ENCODE data around the gene NELFA.
"Not testable (repeated sequence)": the region's sequence is repeated elsewhere in the genome, so short reads cannot be mapped to it uniquely, and the experiment has no call there.

Gene NELFA

GRCh38 chr4:1993718-1994516 is 14.9 kb downstream of the NELFA start:
- DNase-seq = not testable (repeated sequence)

- no peak for DNase-seq
Measured at GRCh38 chr4:1993169-1993516, 15.6 kb downstream of the NELFA start.

GRCh38 chr4:1992468-1993168 is 16.2 kb downstream of the NELFA start:
- DNase-seq = no peak

DNA sequence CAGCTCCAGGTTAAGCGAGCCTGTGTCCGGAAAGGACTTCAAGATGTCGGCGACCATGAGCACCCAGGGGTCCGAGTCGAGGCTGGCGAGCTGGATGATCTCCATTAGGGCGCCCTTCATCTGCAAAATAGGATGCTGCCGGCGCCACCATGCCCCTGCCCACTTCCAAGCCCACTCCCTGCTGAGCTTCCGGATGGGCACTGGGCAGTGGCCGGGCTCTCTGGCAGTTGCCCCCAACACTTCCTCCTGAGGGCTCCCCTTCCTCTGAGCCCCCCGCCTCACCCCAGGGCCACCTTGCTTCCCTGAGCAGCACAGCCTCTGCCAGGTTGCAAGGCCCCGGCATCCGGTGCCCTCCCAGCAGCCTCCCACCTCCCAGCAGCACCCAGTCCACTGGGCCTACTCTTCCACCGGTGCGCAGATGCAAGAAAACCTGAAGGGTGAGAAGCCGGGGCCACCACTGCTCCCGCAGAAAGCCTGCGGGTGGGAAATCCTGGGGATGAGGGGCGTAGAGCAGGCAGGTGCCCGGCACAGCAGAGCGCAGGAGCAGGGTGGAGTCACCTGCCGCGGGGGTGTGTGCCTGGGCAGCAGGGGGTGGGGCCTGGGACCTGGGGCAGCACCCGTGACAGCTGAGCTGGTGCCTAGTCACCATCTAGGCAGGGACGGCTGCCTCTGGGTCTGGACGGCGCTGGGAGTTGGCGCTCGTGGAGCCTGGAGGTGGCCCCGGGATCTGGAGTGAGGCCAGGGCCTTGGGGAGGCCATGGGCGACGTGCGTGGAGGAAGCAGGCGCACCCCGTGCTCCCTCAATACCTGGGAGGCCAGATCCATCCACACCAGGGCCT is 17.0 kb downstream of the NELFA start:
- no peak for DNase-seq

DNA sequence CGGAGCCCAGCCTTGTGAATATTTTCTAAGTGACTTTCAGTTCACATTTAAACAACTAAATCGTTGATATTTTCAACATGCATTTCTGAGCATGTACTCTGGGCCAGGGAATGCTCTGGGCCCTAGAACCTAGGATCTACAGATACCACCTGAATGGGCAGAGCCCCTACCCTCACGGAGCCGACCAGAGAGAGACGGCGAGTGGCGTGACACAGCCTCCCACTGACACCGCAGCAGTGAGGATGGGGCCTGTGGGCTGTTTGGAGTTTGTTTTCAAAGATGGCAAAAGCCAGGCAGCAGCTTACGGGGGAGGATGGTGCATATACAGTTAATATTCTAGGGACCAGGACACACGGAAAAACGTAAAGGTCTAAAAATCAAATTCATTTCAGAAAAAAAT is 17.7 kb downstream of the NELFA start:
- no peak for DNase-seq

DNA sequence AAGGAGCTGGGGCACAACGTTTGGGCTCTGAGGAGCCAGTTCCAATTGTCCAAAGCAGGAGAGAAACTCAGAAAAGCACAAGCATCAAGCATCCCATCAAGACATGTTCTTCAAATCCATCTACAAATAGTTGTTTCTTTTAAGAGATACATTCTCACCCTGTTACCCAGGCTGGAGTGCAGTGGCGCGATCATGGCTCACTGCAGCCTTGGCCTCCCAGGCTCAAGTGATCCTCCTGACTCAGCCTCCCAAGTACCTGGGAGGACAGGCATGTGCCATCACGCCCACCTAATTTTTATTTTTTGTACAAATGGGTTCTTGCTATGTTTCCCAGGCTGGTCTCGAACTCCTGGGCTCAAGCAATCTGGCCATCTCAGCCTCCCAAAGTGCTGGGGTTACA is 18.1 kb downstream of the NELFA start:
- DNase-seq = no peak

DNA sequence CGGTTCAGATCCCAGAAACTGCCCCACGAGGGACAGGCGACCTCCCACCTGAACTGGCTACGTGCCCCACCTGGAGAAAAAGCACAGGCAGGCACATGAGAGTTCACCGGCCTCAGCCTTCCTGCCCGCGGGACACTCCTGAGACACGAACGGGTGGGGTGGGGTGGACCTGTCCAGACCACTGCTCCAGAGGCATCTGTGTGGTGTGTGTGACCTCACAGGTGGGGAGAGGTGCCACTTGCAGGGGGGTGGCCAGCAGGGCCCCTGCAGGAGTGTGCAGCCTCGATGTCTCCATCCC is 18.5 kb downstream of the NELFA start:
- no peak for DNase-seq

DNA sequence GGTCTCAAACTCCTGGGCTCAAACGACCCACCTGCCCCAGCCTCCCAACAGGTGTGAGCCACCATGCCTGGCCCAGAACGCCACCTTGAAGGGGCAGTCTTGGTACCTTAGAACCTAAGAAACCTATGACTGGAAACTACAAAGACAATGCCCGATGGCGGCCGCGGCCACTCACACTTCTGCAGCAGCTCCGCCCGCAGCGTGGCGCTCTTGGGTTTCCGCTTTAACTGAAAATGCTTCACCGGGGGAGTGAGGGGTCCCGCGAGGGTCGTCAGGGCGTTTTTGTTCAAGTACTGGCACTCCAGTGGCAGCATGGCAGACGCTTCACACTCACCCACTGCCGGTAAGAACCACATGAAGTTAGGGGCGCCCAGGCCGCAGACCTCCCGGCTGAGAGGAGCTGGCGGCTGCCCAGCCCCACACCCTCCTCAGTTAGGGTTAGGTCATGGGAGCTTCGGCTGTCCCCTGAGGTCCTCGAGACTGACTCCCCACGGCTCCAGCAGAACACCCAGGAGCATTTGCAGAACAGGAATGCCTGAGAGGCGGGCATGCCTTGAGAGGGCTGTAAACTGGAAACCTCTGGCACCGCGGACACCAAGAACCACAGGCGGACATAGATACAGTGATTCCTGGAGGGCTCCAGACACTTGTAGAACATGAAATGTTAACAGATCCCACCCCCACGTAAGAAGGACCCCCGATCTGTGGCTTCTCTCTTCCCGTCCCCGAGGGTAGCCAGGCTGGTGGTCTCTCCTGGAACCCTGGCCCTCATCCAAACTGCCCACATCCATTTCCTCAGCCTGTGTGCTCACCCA is 19.0 kb downstream of the NELFA start:
- no peak for DNase-seq

DNA sequence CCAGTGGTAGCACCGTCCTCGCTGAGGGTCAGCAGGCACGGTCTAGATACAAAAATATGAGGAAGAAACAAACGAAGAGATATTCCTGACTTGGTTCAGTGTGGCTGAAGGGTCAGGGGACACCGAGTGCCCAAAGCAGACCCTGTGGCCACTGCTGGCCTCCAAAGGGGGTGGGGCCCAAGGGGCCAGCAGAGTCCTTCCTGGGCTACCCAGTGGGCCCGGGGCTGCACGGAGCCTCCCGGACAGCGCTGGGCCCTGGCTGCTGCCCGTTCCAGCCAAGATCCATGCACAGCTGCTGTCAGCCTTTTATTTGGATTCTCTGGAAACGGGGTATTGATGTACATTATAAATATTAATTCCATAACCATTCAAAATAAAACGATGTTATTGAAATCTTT is 20.4 kb downstream of the NELFA start:
- no peak for DNase-seq

GRCh38 chr4:1987721-1988326 is 20.9 kb downstream of the NELFA start:
- DNase-seq = no peak

DNA sequence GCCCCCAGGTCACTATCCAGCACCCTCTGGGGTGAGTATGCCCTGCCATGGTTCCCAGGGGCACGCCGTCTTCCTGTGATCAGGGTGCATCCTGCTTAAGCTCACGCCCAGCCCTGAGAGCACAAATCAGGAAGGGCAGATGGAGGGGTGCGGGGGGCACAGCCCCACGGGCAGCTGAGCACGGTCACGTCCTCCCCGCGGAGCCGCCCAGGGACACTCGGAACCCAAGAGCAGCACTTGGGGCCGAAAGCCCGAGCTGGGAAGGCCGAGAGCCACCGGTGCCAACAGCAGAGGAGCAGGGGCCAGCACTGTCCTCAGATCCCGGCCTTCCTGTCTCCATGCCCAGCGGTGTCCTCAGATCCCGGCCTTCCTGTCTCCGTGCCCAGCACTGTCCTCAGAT is 21.5 kb downstream of the NELFA start:
- no peak for DNase-seq

GRCh38 chr4:1986578-1987210 is 22.1 kb downstream of the NELFA start:
- DNase-seq = no peak

GRCh38 chr4:1985780-1986577 is 22.8 kb downstream of the NELFA start:
- no peak for DNase-seq

GRCh38 chr4:1985294-1985693 is 23.5 kb downstream of the NELFA start:
- DNase-seq = no peak

DNA sequence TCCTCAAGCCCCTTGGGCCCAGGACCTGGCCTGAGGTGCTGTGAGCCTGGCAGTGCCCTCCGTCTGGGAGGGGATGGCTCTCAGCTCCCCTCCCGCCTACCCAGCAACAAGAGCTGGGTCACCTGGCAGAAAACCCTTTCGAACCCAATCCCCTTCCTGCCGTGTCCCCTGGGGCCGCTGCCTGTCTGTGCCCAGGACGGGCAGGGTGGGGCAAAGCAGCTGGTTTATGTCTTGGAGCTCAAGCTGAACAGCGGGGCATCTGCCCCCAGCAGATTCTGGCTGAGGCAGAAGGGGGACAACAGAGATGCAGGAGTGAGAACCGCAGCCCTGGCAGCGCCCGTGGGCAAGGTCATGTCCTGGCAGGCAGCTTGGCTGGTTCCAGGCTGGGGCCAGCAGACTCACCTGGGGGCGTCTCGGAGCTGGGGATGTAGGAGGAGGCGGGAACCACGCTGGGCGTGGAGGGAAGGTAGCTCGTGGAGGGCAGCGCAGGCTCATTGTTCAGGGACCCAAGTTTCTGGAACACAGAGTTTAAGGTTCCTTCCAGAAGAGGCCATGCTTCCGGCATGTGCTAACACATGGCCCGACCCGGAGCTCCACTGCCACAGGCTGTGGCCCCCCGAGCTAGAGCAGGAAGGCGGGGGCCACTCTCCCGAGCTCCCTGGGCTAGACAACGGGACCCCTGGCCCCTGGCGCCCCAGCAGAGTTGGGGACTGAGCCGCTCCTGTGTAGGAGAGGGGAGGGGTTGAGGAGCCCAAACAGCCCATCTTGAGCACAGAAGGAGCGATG is 24.2 kb downstream of the NELFA start:
- DNase-seq = no peak

DNA sequence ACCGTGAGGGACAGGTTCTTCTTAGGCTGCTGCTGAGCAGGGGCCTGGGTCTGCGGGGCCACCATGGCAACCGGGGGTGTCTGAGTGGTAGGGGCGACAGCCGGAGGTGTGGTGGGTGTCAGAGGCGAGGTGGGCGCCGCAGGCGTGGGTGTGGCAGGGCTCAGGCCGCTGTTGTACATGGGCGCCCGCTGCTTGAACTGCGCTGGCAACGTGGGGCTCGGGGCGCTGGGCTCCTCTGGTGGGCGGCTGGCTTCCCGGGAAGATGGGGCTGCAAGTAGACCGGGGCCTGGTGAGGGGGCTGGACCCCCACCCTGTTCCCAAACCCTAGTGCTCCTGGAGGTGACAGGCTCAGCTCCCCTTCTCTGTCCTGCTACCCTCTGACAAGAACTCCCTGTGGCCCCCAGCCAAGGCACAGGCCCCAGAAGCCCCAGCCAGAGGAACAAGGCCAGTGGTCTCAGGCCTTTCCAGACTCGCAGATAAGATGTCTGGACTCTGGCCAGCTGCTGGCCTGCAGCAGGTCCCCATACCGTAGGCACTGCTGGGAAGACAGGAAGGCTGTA is 24.8 kb downstream of the NELFA start:
- DNase-seq = no peak

GRCh38 chr4:1983053-1983845 is 25.5 kb downstream of the NELFA start:
- no peak for DNase-seq

DNA sequence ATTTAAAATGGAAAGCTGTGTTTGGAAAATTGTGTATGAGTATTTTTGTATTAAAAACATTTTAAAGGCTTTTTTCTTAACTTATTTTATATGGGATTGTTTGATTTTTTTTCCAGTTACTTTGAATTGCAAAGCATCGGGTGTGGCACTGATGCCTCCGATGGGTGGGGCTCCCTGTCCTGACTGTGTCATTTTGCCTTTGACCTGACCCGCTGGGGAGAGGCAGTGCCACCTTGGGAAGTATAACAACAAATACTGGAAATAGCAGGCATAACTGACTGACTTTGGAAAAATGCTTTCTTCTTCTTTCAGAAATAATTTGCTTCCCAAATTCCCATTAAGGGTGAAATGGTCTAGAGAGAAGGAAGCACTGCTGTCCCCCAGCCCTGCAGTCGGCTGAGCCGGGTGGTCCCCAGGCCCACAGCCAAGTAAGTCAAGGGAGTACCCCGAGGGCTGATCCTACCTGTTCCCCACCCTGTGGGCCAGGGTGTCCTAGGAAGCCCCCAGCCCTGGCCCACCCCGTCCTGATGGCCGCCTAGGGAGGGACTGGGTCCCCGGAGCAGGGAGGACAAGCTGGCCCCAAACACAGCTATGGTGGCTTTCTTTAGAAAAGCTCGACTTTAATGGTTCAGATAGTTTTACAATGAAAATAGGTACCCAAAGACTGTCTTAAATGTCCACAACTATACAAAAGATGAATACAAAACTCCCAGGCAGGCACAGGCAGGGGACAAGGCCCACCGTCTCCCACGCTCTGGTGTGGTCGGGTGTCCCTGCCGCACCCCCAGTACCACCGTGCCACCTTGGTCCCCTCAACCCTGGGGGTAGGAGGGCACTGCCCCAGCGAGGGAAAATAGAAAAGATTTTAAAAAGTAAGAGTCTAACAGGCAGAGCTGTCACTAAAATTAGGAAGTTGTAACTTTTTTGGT is 26.4 kb downstream of the NELFA start:
- DNase-seq = no peak

All from activated T-cell treated with anti-CD3 and anti-CD28 coated beads for 4 hours (primary cell).